GM21526 (cell line): ENCODE data around the gene PNMA8C.
"Not testable (repeated sequence)": the region's sequence is repeated elsewhere in the genome, so short reads cannot be mapped to it uniquely, and the experiment has no call there.

Experiments
- ATAC-seq: cut with Tn5 transposase; IDR thresholded peaks from one replicate; pipeline ENCODE4 v1.9.1; 2021; ENCODE audit warnings: moderate library complexity; ENCODE audit not compliant: unreplicated experiment, low FRiP score

PNMA8C gene

DNA sequence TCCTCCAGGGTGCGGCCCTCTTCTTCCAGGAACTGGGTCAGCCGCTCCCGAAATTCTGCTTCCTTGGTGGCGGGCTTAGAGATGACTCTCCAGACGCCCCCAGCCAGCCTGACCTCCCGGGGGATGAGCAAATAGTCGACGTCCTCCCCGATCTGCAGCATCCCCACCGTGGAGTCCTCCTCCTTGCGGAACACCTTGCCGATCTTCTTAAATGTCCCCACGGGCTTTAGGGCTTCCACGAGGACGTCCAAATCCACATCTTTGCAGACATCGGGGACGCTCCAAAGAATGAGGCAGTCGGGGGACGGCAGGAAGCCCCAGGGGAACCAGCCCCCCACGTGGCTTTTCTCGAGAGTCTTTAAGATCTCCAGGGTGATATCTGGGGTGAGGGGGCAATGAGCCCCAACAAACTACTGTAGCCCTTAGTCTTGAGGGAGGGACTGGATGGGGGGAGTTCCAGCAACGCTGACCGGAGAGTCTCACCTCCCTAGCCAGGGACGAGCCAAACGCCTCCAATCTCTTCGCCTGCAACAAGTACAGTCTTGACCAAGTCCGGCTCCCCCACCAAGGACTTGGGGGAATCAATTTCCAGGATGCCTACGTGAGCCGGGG is 16.0 kb downstream of the PNMA8C start:
- no peak for ATAC-seq

GRCh38 chr19:46411925-46412649 is 16.6 kb downstream of the PNMA8C start:
- no peak for ATAC-seq

GRCh38 chr19:46411088-46411924 is 17.4 kb downstream of the PNMA8C start:
- ATAC-seq = no peak

DNA sequence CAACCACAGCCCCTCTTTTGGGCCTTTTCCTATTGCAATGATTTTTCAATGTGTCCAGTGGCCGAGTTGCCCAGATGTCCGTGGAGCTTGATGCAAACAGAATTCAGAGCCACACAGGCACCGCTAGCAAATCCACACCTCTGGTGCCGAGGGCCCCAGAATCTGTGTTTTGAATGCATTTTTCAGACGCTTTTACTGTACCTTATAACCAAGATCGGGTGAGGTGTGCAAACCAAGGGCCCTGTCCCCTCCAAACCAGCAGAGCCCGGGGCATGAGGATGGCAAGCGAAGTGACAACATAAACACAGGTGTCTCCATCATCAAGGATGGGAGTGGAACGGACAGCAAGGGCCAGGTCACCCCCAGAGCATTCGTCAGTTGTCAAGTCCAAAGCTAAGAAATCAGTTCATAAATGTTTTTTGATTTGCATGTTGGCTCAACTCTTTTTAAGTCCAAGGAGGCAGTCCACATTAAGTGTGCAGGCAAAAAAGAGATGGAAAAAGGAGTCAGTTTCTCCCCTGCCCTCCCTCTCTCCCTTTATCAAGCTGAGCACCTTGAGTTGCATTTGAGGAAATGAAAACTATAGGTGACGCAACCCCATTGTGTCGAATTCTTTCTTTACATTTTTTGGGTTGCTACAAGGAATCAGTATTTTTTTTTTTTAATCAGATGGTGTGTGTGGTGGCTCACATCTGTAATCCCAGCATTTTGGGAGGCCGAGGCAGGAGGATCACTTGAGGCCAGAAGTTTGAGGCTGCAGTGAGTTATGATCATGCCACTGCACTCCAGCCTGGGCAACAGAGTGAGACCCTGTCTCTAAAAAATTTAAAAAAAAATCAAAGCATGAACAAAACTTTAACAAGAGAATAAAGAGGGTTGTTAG is 18.3 kb downstream of the PNMA8C start:
- ATAC-seq = no peak

DNA sequence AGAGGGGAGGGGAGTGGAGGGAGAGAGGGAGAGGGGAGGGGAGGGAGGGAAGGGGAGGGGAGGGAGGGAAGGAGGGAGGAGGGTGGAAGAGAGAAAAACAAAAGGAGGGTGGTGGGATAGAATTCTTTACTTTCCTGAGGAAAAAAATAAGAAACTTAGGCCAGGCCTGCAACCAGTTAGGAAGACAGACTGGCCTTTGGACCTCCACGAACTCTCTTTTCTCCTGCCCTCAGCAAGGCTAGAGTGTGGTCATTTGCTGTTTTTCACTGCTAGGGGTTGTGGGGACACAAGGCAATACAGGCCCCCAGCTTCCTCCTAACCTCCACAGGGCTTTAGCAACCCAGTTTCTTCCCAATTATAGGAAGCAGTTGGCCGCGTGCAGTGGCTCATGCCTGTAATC is 19.5 kb downstream of the PNMA8C start:
- no peak for ATAC-seq

DNA sequence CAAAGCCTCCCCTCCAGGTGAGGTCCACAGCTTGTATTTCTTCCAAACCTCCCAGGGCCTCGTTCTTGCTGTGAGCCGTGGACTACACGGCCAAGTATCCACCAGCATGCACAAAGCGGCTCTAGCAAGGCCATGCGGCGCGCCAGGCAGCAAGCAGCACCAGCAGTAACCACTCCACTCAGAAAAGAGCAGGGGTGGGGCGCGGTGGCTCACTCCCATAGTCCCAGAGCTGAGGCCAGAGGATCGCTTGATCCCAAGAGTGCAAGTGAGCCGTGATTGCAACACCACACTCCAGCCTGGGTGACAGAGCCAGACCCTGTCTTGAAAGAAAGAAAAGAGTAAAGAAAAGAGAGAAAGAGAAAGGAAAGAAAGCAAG is 20.1 kb downstream of the PNMA8C start:
- no peak for ATAC-seq

GRCh38 chr19:46407856-46408663 is 20.7 kb downstream of the PNMA8C start:
- ATAC-seq = no peak

DNA sequence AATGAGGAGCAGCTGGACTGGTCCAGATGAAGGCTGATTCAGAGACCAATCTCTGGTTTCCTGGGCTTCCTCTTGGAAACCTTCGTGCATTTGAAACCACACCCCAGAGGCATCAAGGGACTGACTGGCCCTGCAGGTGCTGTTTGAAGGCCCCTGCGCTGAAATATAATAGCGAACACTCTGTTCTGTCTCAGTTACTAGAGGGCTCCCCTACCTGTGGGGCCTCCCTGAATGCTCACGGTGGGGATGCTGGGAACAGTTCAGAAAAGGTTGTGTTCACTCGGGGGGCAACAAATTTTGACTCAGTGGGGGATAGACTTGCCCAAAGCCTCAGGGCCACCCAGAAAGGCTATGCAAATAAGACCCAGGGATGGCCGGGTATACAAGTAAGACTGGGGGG is 21.8 kb downstream of the PNMA8C start:
- ATAC-seq = no peak

DNA sequence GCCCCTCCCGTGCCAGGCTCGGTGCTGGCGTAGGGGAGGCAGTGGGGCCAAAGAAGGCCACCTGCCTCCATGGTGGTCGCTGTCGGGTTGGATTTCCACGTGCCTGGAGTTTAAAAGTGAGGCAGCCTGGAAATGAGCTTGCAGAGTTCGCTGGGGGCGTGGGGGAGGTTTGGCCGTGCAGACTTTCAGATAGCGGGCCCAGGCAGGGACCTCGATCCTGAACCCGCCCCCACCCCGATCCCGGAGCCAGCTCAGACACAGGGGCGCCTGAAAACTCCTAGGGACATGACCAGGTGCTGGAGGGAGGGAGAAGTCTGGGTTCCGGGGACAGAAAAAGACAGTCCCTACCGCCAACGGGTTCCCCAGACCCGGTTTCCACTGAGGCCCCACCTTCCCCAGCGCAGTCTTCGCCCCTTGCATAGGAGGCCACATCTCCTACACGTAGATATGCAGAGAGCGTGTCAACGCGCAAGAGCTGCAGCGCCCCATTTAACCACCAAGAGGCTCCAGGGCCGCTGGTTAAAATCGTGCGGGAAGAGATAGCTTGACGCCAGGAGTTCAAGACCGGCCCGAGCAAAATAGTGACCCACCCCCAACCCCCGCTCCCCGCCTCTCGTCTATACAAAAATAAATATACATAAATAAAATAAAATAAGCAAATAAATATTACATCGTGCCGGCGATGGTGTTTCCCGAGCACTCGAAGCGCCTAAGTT is 23.8 kb downstream of the PNMA8C start:
- no peak for ATAC-seq

DNA sequence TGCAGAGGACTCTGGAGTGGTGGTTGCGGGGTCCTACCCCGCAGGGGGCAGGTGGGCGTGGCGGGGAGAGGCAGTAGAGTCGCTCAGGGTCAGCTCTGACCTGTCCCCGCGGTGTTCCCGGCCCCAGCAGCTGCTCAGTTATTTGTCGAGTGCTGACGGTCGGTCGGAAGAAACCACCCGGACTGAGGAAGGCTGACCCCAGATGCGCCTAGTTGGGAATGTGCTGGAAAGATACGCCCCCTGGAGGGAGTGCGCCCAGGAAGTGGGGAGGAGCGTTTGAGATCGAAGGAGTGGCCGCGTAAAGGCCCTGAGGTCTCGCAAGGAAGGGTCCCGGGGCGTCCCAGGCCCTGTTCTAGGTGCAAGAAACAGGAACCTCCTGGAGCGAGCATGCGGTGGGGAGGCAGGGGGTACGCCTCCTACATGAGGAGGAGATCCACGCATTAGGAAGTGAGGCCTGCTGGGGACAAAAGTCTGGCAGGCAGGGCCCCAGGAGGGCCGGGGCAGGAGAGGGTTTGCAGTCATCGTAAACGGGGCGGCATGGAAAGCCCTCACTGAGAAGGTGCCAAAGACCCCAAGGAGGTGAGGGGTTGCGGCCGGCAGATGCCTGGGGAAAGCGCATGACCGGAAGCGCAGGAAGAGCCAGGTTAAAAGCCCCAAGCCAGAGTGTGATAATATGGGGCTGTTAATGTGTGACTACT is 24.5 kb downstream of the PNMA8C start:
- no peak for ATAC-seq

GRCh38 chr19:46402725-46403124 is 26.0 kb downstream of the PNMA8C start:
- ATAC-seq = no peak

DNA sequence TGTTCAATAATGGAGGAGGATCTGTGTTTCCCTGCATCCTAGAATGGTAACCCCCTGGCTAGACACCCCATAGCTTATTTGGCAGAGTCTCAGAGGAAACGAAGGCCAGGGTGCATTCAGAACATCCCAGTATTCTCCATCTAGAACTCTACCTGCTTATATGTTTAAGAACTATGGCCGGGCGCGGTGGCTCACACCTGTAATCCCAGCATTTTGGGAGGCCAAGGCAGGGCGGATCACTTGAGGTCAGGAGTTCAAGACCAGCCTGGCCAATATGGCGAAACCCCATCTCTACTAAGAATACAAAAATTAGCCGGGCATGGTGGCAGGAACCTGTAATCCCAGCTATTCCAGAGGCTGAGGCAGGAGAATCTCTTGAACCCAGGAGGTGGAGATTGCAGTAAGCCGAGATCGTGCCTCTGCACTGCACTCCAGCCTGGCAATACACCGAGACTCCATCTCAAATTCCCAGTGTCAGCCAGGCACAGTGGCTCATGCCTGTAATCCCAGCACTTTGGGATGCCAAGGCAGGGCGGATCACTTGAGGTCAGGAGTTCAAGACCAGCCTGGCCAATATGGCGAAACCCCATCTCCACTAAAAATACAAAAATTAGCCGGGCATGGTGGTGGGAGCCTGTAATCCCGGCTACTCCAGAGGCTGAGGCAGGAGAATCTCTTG is 30.8 kb downstream of the PNMA8C start:
- not testable (repeated sequence) for ATAC-seq

DNA sequence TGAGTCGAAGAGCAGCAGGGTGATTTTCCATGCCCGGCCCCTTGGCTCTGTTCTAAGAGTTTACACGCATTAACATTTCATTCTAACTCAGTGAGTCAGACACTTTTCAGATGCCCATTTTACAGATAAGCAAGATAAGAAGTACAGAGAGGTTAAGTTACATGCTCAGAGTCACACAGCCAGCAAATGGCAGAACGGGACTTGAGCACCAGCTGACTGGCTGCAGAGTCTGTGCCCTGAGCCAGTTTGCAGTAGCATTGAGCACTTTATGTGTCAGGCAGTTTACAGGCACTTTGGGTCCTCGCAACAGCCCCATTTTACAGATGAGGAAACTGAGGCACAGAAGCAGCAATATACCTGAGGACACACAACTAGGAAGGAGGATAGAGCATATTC is 34.3 kb downstream of the PNMA8C start:
- ATAC-seq = no peak

DNA sequence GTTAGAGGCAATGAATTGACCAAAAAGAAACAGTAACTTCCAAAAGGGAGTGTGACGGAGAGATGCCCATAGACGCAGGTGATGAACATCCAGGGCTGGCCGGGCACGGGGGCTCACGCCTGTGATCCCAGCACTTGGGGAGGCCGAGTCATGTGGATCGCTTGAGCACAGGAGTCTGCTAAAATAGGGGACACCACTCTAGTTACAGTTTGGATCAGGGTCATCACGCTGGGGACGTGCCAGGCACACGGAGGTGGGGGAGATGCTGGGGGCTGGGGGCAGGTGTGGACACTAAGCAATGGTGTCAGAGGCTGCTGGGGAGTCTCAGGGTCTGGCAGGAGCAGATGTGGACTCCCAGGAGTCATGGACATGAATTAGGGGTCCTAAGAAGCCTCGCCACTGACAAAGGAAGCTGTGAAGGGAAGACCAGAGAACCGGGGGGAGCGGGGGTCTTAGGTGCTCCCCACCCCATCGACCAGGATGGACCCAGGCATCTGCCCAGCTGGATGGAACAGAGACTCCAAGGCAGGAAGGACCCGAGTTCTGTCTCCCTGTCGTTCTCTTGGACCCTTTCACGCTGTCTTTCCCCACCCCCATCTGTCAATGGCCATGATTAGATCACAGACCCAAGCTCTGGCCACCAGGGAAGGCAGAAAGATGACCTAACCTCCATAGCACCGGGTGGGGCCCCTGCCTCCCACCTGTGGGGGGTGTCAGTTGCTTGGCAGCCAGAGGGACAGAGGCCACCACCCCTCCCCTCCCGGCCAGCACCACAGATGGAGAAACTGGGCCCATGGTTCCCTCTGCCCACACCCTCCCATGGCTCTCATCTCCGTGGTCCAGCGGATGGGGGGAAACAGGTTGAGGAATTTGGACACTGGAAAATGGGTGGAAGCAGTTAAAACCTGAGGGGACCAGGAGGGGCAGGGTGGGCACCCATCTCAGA is 35.0 kb downstream of the PNMA8C start:
- ATAC-seq = no peak

- no peak for ATAC-seq
Observed at GRCh38 chr19:46392837-46393236, 35.9 kb downstream of the PNMA8C start.

GRCh38 chr19:46392252-46392801 is 36.4 kb downstream of the PNMA8C start:
- no peak for ATAC-seq
